SH-SY5Y (cell line): ENCODE measurements around the gene UBE2E1.

Experiments
- GATA2 ChIP-seq: IDR thresholded peaks from 2 replicates; pipeline ENCODE4 v1.6.1; 2011; ENCODE audit warnings: mild to moderate bottlenecking, low read depth, low read length
- GATA3 ChIP-seq: IDR thresholded peaks from 2 replicates; pipeline ENCODE4 v1.6.1; 2011; ENCODE audit warnings: low read depth, mild to moderate bottlenecking, low read length, moderate library complexity

- TF ChIP-seq GATA2 (no peak), GATA3 (no peak)
Measured at GRCh38 chr3:23900744-23901143, 95.0 kb downstream of the UBE2E1 start.
